Panc1 (cell line): ENCODE results near the gene LURAP1L. TPM values are rescaled to one million over a fixed set of nuclear protein-coding genes. Genes with fewer than 3 reads are reported as not detected.

ENCODE experiments used
- ATAC-seq: fragments of 200-7000 bp; cut with Tn5 transposase; 2 replicates; pipeline ENCODE4 v1.9.1; 2020; ENCODE audit warnings: mild to moderate bottlenecking, moderate library complexity
- BruUV-seq: library from RNA; stranded (reverse); fragments of 400-500 nt; replicated peaks from 2 replicates; lab custom pipeline; 2021; lab: Mats Ljungman, UMichigan
- CTCF ChIA-PET: fragments of 300-600 bp; sonication (Branson Sonifier 250); formaldehyde crosslinking; loops from one replicate; lab custom pipeline; 2022; ENCODE audit warnings: antibody characterized with exemption; lab: Charles Lee
- POLR2A ChIA-PET: fragments of 300-600 bp; sonication (Branson Sonifier 250); formaldehyde crosslinking; loops from one replicate; lab custom pipeline; 2022; ENCODE audit warnings: antibody characterized with exemption; lab: Charles Lee
- DNase-seq: peaks from one replicate; pipeline ENCODE4 v3.0.0-alpha.2; 2010; ENCODE audit warnings: low read depth, low spot score
- H3K27ac ChIP-seq: 2 replicates; pipeline ENCODE4 v1.5.1; 2011; ENCODE audit warnings: mild to moderate bottlenecking, low read length, inconsistent platforms
- H3K27me3 ChIP-seq: fragments of 200-500 bp; sonication (Bioruptor generic); 2 replicates; pipeline ENCODE4 v1.6.0; 2014; ENCODE audit warnings: low read length, inconsistent platforms; ENCODE audit not compliant: control insufficient read depth, insufficient read depth
- H3K36me3 ChIP-seq: fragments of 200-500 bp; sonication (Bioruptor generic); 2 replicates; pipeline ENCODE4 v1.5.1; 2014; ENCODE audit warnings: inconsistent platforms, mild to moderate bottlenecking, low read length, moderate library complexity; ENCODE audit not compliant: control insufficient read depth, insufficient read depth
- H3K4me1 ChIP-seq: 2 replicates; pipeline ENCODE4 v1.5.1; 2011; ENCODE audit warnings: inconsistent platforms, mild to moderate bottlenecking, low read length, moderate library complexity; ENCODE audit not compliant: control insufficient read depth, insufficient read depth
- H3K4me3 ChIP-seq, 2 experiments: 2 replicates each; pipeline ENCODE4 v1.5.1; 2011 to 2012; ENCODE audit warnings: low read depth in 2 of 2, low read length in 2 of 2, mild to moderate bottlenecking in 2 of 2, inconsistent platforms in 1 of 2, moderate library complexity in 1 of 2
- H3K9me3 ChIP-seq: fragments of 200-500 bp; sonication (Bioruptor generic); 2 replicates; pipeline ENCODE4 v1.5.1; 2014; ENCODE audit warnings: low read depth, mild to moderate bottlenecking, inconsistent platforms, low read length, moderate library complexity; ENCODE audit not compliant: control insufficient read depth, insufficient read depth
- POLR2AphosphoS5 ChIP-seq: IDR thresholded peaks from 2 replicates; pipeline ENCODE4 v1.6.1; 2012; ENCODE audit warnings: mild to moderate bottlenecking, low read depth, low read length, moderate library complexity
- SIN3A ChIP-seq: IDR thresholded peaks from 2 replicates; pipeline ENCODE4 v1.6.1; 2012; ENCODE audit warnings: low read depth, mild to moderate bottlenecking, low read length, moderate library complexity, borderline replicate concordance; ENCODE audit not compliant: insufficient read depth
- TCF7L2 ChIP-seq: IDR thresholded peaks from 2 replicates; pipeline ENCODE4 v1.6.1; 2011; ENCODE audit warnings: mild to moderate bottlenecking, low read depth, low read length, inconsistent platforms
- in situ Hi-C: cut with HindIII; loops from 2 replicates; pipeline ENCODE4 v1.10.0; 2016; ENCODE audit warnings: low sequenced_read_pairs, low pct_unique_long_range_greater_than_20kb
- intact Hi-C: fragments of 100-400 bp; cut with micrococcal nuclease; formaldehyde crosslinking; loops from one replicate; pipeline ENCODE4 v1.10.0; 2022; ENCODE audit not compliant: unreplicated experiment
- total RNA-seq: library from RNA; stranded (reverse); gene quantifications from one replicate; pipeline ENCODE4 v1.2.1, GENCODE V29; 2021; ENCODE audit not compliant: unreplicated experiment
- TF ChIP-seq, protein P1 (sequence below): fragments of 450-650 bp; IDR thresholded peaks from 2 replicates; pipeline ENCODE4 v1.5.1; 2017; ENCODE audit warnings: mild to moderate bottlenecking
- TF ChIP-seq, protein P2 (sequence below), 2 experiments: IDR thresholded peaks; 2 replicates each; pipeline ENCODE4 v1.6.1; 2011 to 2012; ENCODE audit warnings: low read depth in 2 of 2, control low read depth in 1 of 2, low read length in 1 of 2, mild to moderate bottlenecking in 1 of 2, moderate library complexity in 1 of 2; ENCODE audit not compliant: insufficient read depth in 1 of 2

LURAP1L gene
- total RNA-seq, 1 experiment from 2014 or later, result 6.8 TPM

GRCh38 chr9:12777121-12778022, 2.6 kb downstream of the LURAP1L start:
- TF ChIP-seq SIN3A (no peak), POLR2AphosphoS5 (no peak), TCF7L2 (no peak)
- TF ChIP-seq, protein P1, sequence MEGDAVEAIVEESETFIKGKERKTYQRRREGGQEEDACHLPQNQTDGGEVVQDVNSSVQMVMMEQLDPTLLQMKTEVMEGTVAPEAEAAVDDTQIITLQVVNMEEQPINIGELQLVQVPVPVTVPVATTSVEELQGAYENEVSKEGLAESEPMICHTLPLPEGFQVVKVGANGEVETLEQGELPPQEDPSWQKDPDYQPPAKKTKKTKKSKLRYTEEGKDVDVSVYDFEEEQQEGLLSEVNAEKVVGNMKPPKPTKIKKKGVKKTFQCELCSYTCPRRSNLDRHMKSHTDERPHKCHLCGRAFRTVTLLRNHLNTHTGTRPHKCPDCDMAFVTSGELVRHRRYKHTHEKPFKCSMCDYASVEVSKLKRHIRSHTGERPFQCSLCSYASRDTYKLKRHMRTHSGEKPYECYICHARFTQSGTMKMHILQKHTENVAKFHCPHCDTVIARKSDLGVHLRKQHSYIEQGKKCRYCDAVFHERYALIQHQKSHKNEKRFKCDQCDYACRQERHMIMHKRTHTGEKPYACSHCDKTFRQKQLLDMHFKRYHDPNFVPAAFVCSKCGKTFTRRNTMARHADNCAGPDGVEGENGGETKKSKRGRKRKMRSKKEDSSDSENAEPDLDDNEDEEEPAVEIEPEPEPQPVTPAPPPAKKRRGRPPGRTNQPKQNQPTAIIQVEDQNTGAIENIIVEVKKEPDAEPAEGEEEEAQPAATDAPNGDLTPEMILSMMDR, result no peak
- TF ChIP-seq, protein P2, sequence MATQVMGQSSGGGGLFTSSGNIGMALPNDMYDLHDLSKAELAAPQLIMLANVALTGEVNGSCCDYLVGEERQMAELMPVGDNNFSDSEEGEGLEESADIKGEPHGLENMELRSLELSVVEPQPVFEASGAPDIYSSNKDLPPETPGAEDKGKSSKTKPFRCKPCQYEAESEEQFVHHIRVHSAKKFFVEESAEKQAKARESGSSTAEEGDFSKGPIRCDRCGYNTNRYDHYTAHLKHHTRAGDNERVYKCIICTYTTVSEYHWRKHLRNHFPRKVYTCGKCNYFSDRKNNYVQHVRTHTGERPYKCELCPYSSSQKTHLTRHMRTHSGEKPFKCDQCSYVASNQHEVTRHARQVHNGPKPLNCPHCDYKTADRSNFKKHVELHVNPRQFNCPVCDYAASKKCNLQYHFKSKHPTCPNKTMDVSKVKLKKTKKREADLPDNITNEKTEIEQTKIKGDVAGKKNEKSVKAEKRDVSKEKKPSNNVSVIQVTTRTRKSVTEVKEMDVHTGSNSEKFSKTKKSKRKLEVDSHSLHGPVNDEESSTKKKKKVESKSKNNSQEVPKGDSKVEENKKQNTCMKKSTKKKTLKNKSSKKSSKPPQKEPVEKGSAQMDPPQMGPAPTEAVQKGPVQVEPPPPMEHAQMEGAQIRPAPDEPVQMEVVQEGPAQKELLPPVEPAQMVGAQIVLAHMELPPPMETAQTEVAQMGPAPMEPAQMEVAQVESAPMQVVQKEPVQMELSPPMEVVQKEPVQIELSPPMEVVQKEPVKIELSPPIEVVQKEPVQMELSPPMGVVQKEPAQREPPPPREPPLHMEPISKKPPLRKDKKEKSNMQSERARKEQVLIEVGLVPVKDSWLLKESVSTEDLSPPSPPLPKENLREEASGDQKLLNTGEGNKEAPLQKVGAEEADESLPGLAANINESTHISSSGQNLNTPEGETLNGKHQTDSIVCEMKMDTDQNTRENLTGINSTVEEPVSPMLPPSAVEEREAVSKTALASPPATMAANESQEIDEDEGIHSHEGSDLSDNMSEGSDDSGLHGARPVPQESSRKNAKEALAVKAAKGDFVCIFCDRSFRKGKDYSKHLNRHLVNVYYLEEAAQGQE (IDR thresholded peaks at IDR 0.05; ENCODE audit: insufficient read depth in 1 of 2, low read depth in 2 of 2, low read length in 1 of 2), result no peak
- no peaks in the 10 kb centered on the region for H3K36me3 ChIP-seq
- ATAC-seq (no peak), DNase-seq (no peak)
- POLR2A ChIA-PET, result interaction anchor here (0.5 kb wide), 1 partner anchor 78 kb away, joined by 3 read pairs; no protein-coding TSS in a partner anchor
- CTCF ChIA-PET, result no interaction called here
- peak overlapping the region; percentile 82 for H3K27ac ChIP-seq
- in situ Hi-C loops, result no loop called here
- H3K27me3 ChIP-seq, result no peaks in the 10 kb centered on the region
- TSS peak; percentile 57 for BruUV-seq
- no peaks in the 10 kb centered on the region for H3K9me3 ChIP-seq
- intact Hi-C loops, result loop anchor here (5.0 kb wide), 1 partner anchor 40 kb away; no protein-coding TSS in a partner anchor
- H3K4me3 ChIP-seq, result peak overlapping the region; percentile 71 to 82
- peaks cover 3% of the 10 kb centered on the region for H3K4me1 ChIP-seq

DNA sequence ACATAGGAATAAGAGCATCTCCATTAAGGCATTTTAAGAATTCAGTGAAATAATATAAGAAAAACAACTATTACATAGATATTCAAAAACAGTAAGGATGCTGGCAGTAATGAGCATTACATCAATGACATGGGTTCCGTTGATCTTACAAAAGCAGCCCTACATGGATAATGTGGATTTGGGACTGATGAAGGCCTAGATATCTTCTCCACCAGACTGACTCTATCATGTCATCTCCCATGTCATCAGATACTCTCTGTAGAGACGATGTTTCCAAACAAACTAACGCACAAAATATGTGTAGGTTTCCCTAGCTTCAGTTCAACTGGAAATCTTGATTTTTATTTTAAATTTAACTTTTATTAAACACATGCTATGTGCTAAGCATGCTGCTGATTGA, 3.6 kb downstream of the LURAP1L start:
- DNase-seq, result no peak
- in situ Hi-C loops (no loop called here), intact Hi-C loops (loop anchor here (5.0 kb wide), 1 partner anchor 39 kb away; no protein-coding TSS in a partner anchor)
- no TSS peak for BruUV-seq
- TF ChIP-seq SIN3A (no peak), POLR2AphosphoS5 (no peak), TCF7L2 (no peak)
- TF ChIP-seq, protein P2 (IDR thresholded peaks at IDR 0.05; ENCODE audit: insufficient read depth in 1 of 2, low read depth in 2 of 2, low read length in 1 of 2), result no peak
- TF ChIP-seq, protein P1, result no peak
- H3K9me3 ChIP-seq, result no peaks in the 10 kb centered on the region
- peaks cover 3% of the 10 kb centered on the region for H3K4me1 ChIP-seq
- H3K27ac ChIP-seq, result peak overlapping the region; percentile 82
- no peak for ATAC-seq
- POLR2A ChIA-PET, result no interaction called here
- CTCF ChIA-PET, result no interaction called here
- no peaks in the 10 kb centered on the region for H3K36me3 ChIP-seq
- H3K27me3 ChIP-seq, result no peaks in the 10 kb centered on the region
- peak overlapping the region; percentile 71 to 82 for H3K4me3 ChIP-seq
